Epidermal melanocyte (primary cell): ENCODE data around the gene AMDHD2.
"Not testable (repeated sequence)": the region's sequence is repeated elsewhere in the genome, so short reads cannot be mapped to it uniquely, and the experiment has no call there.

Experiments
- DNase-seq: peaks from one replicate; pipeline ENCODE4 v3.0.0; 2011; ENCODE audit warnings: low spot score; ENCODE audit not compliant: insufficient read length

Gene AMDHD2

DNA sequence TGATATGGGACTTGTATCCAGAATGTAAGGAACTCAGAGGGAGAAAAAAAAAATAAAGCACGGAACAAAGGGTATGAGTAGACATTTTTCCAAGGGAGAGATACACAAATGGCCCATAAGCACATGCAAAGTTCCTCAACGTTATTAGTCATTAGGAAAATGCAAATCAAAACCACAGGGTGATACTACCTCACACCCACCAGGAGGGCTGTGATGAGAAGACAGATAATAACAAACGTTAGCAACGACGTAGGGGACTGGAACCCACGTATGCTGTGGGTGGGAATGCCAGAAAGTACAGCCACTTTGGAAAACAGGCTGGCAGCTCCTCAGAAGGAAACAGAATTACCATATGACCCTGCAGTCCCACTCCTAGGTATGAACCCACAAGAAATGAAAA, 52.5 kb downstream of the AMDHD2 start:
- not testable (repeated sequence) for DNase-seq

GRCh38 chr16:2575839-2576238, 55.7 kb downstream of the AMDHD2 start:
- not testable (repeated sequence) for DNase-seq

- not testable (repeated sequence) for DNase-seq
These were observed 56.9 kb downstream of the AMDHD2 start for GRCh38 chr16:2577044-2577443.

DNA sequence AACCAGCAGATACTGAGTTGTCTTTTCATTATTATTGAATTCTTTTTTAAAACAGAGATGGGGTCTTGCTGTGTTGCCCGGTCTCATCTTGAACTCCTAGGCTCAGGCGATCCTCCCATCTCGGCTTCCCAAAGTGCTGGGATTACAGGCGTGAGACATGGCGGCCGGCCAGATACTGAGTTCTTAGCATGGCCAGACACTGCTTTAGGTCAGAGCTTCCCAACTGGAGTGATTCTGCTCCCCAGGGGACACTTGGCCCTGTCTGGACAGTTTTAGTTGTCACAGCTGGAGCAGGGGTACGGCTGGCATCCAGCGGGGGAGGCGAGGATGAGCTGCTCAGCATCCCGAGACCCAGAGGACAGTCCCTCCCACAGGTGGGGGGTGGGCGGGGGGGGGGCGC, 58.7 kb downstream of the AMDHD2 start:
- DNase-seq: not testable (repeated sequence)

GRCh38 chr16:2580143-2580542, 60.0 kb downstream of the AMDHD2 start:
- not testable (repeated sequence) for DNase-seq

DNA sequence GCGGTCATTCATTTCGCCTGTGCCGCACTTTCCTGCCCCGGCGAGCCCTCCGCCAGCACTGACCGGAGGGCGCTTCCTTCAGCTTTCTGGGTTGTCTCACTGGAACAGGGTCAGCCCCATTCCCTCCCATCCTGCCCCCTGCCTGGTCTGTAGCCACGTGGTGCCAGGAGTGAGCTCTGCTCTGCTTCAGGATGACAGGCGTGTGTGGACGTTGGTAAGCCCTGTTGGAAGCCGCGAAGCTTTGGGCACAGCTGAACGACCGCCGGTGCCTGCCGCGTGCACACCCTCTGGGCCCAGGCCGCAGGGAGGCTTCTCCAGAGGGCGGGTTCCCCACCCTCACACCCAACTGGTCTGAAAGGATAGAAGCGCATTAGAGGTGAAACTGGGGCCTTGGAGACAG, 60.6 kb downstream of the AMDHD2 start:
- not testable (repeated sequence) for DNase-seq
